ENCODE measurements around the gene FZD1. TPM values are rescaled to one million over a fixed set of nuclear protein-coding genes. Genes with fewer than 3 reads are reported as not detected.

FZD1 gene
- total and polyA plus RNA-seq, 2 of the 13 experiments (the other 11 are each of a cell fraction or from before 2014, with no cell fraction given) = 0.22 to 0.80 TPM

DNA sequence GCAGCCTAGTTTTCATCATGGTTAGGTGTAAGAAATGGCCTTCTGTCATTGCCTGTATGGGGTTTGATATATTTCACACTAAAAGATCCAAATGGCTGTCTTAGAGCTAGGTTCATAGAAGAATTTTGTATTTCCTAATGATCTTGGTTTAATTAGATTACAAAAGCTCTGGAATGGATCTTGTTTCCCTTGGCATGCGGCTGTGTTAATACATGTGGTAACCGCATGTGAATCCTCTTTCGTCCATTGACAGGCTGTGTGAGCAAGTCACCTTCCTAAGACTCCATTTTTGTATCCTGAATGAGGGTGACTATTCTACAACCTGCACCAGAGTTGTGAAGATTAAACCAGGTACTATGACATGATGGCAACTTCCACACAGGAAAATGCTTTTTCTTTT lies 12.4 kb upstream of the FZD1 start:
- ChIA-PET CTCF (ENCODE audit: low intra/inter-chr PET ratio, low total read pairs) (no interaction called here), POLR2A (no interaction called here)
- Histone ChIP-seq H3K27ac (ENCODE audit: extremely low read length, insufficient read depth, low read length) (no peak overlapping the region), H3K79me2 (ENCODE audit: insufficient read depth, low read length) (no peaks in the 10 kb centered on the region), H3K4me2 (ENCODE audit: low read depth, low read length) (no peak overlapping the region), H3K9ac (ENCODE audit: insufficient read depth, low read depth, low read length) (no peak overlapping the region), H3K36me3 (replicated peaks in 1 of 2; ENCODE audit: control insufficient read depth in 1 of 2, insufficient read depth in 2 of 2, low read length in 2 of 2) (no peaks in the 10 kb centered on the region), H3K9me3 (ENCODE audit: low read length) (no peaks in the 10 kb centered on the region), H3K4me3 (replicated peaks in 1 of 3; ENCODE audit: insufficient read depth in 1 of 3, low read depth in 2 of 3, low read length in 3 of 3) (no peak overlapping the region), H3K4me1 (ENCODE audit: insufficient read depth, low read length) (no peaks in the 10 kb centered on the region), H2AFZ (ENCODE audit: low read length) (no peak overlapping the region), H4K20me1 (ENCODE audit: insufficient read depth, low read length) (no peaks in the 10 kb centered on the region), H3K27me3 (ENCODE audit: control insufficient read depth in 1 of 2, insufficient read depth in 2 of 2, low read length in 2 of 2) (no peaks in the 10 kb centered on the region)
- no peak for TF ChIP-seq ZNF780A (CRISPR knock-in tag; IDR thresholded peaks at IDR 0.05)
- no peak for TF ChIP-seq ZSCAN21 (CRISPR knock-in tag; IDR thresholded peaks at IDR 0.05; ENCODE audit: borderline replicate concordance)
- no peak for TF ChIP-seq RBFOX2 (IDR thresholded peaks at IDR 0.05; ENCODE audit: low read depth, low read length)
- no peak for TF ChIP-seq TBP (CRISPR knock-in tag; IDR thresholded peaks at IDR 0.05)
- TF ChIP-seq SRSF1 (optimal IDR thresholded peaks at IDR 0.05; ENCODE audit: low read depth, low read length) = no peak
- TF ChIP-seq ZNF451 (CRISPR knock-in tag; IDR thresholded peaks at IDR 0.05) = no peak
- no peak for TF ChIP-seq ZNF530 (CRISPR knock-in tag; IDR thresholded peaks at IDR 0.05; ENCODE audit: low read depth)
- TF ChIP-seq, protein P1, sequence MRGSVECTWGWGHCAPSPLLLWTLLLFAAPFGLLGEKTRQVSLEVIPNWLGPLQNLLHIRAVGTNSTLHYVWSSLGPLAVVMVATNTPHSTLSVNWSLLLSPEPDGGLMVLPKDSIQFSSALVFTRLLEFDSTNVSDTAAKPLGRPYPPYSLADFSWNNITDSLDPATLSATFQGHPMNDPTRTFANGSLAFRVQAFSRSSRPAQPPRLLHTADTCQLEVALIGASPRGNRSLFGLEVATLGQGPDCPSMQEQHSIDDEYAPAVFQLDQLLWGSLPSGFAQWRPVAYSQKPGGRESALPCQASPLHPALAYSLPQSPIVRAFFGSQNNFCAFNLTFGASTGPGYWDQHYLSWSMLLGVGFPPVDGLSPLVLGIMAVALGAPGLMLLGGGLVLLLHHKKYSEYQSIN (CRISPR knock-in tag; IDR thresholded peaks at IDR 0.05; ENCODE audit: borderline replicate concordance) = no peak
- TF ChIP-seq ZNF205 (CRISPR knock-in tag; IDR thresholded peaks at IDR 0.05) = no peak
- no peak for TF ChIP-seq RAD51 (IDR thresholded peaks at IDR 0.05; ENCODE audit: borderline replicate concordance)
- no peak for TF ChIP-seq NFYB (CRISPR knock-in tag; IDR thresholded peaks at IDR 0.05)
- no peak for TF ChIP-seq NFE2L2 (IDR thresholded peaks at IDR 0.05; ENCODE audit: low read length)
- no peak for TF ChIP-seq ZNF768 (CRISPR knock-in tag; IDR thresholded peaks at IDR 0.05)
- TF ChIP-seq PTBP1 (IDR thresholded peaks at IDR 0.05; ENCODE audit: low read depth, low read length, poor library complexity, severe bottlenecking) = no peak
- ATAC-seq (no peak), DNase-seq (ENCODE audit: low spot score) (no peak), FAIRE-seq (no peak)
- in situ Hi-C loops (cut with HindIII; ENCODE audit: extremely low pct_ligation_motif_present, low pct_unique_long_range_greater_than_20kb) (no loop called here), intact Hi-C loops (cut with micrococcal nuclease; ENCODE audit: unreplicated experiment) (no loop called here)
- BruUV-seq (replicated peaks) = no TSS peak
- 61% methylated on average over 3 of the region's 3 CpGs for WGBS (ENCODE audit: low lambda C conversion rate)
